ENCODE results near the gene ZNF558. TPM values are rescaled to one million over a fixed set of nuclear protein-coding genes. Genes with fewer than 3 reads are reported as not detected.
"Not testable (repeated sequence)": the region's sequence is repeated elsewhere in the genome, so short reads cannot be mapped to it uniquely, and the experiment has no call there.

ZNF558 gene
- total RNA-seq, 4 donors from 2014 or later, result 14.4 to 24.5 (median 18.6) TPM

GRCh38 chr19:8806661-8807060, 25.4 kb downstream of the ZNF558 start:
- TF ChIP-seq CTCF (IDR thresholded peaks at IDR 0.05 in 4 of 5, conservative IDR thresholded peaks at IDR 0.05 in 1 of 5), result no peak
- no peak for TF ChIP-seq POLR2A (IDR thresholded peaks at IDR 0.05)
- in situ Hi-C loops (cut with MboI; ENCODE audit: low sequenced_read_pairs in 4 of 4), result no loop called here
- no peaks in the 10 kb centered on the region for H3K4me1 ChIP-seq
- peaks cover 0 to 6% (median 0%) of the 10 kb centered on the region in 3 donors for H3K27me3 ChIP-seq
- DNase-seq, result no peak
- H3K27ac ChIP-seq, result no peak overlapping the region
- H3K9me3 ChIP-seq, result peaks cover 18 to 69% (median 35%) of the 10 kb centered on the region in 3 donors
- no peak for ATAC-seq
- H3K36me3 ChIP-seq, result peaks cover 48 to 84% of the 10 kb centered on the region in 2 donors
- H3K4me3 ChIP-seq, result peak overlapping the region in 1 of 4 donors; percentile 30
- intact Hi-C loops (cut with DNase I; ENCODE audit: low total_unique reads), result no loop called here

- ATAC-seq, result no peak
- no peak overlapping the region for H3K4me3 ChIP-seq
- no peaks in the 10 kb centered on the region for H3K27me3 ChIP-seq
- DNase-seq, result no peak
- intact Hi-C loops (cut with DNase I; ENCODE audit: low total_unique reads), result no loop called here
- no peaks in the 10 kb centered on the region for H3K36me3 ChIP-seq
- in situ Hi-C loops (cut with MboI; ENCODE audit: low sequenced_read_pairs in 4 of 4), result no loop called here
- H3K9me3 ChIP-seq, result peaks cover 0 to 10% (median 0%) of the 10 kb centered on the region in 3 donors
- TF ChIP-seq CTCF (IDR thresholded peaks at IDR 0.05 in 4 of 5, conservative IDR thresholded peaks at IDR 0.05 in 1 of 5) (no peak), POLR2A (IDR thresholded peaks at IDR 0.05) (no peak)
- no peak overlapping the region for H3K27ac ChIP-seq
- H3K4me1 ChIP-seq, result no peaks in the 10 kb centered on the region
Measured at GRCh38 chr19:8794823-8795222, 37.3 kb downstream of the ZNF558 start.

GRCh38 chr19:8773587-8773986, 58.5 kb downstream of the ZNF558 start:
- H3K4me1 ChIP-seq; H3K4me3 ChIP-seq; H3K27ac ChIP-seq; ATAC-seq; H3K27me3 ChIP-seq; intact Hi-C loops (cut with DNase I; ENCODE audit: low total_unique reads); H3K9me3 ChIP-seq; in situ Hi-C loops (cut with MboI; ENCODE audit: low sequenced_read_pairs in 4 of 4); DNase-seq; H3K36me3 ChIP-seq: not testable (repeated sequence)

GRCh38 chr19:8769265-8769664, 62.8 kb downstream of the ZNF558 start:
- H3K9me3 ChIP-seq; intact Hi-C loops (cut with DNase I; ENCODE audit: low total_unique reads); H3K36me3 ChIP-seq; H3K4me3 ChIP-seq; DNase-seq; ATAC-seq; H3K27ac ChIP-seq; H3K4me1 ChIP-seq; H3K27me3 ChIP-seq; in situ Hi-C loops (cut with MboI; ENCODE audit: low sequenced_read_pairs in 4 of 4): not testable (repeated sequence)

- H3K27me3 ChIP-seq; H3K9me3 ChIP-seq; H3K4me3 ChIP-seq; intact Hi-C loops (cut with DNase I; ENCODE audit: low total_unique reads); H3K27ac ChIP-seq; ATAC-seq; H3K4me1 ChIP-seq; in situ Hi-C loops (cut with MboI; ENCODE audit: low sequenced_read_pairs in 4 of 4); H3K36me3 ChIP-seq: not testable (repeated sequence)
- DNase-seq, result peak in 1 of 2 donors; percentile 12
Measured at GRCh38 chr19:8767257-8767656, 64.8 kb downstream of the ZNF558 start.

Other genes with a start within 250 kb of the ZNF558 start
- 1 to 10 TPM; 2.2 to 7.7 (median 3.6) TPM for gene ADAMTS10, start 221.6 kb downstream of the ZNF558 start, total RNA-seq
- gene NFILZ, start 201.7 kb downstream of the ZNF558 start, total RNA-seq, result not detected
- not detected for gene ACTL9, start 133.5 kb downstream of the ZNF558 start, total RNA-seq
- not detected for gene OR2Z1, start 110.7 kb downstream of the ZNF558 start, total RNA-seq
- gene MBD3L1, start 73 bp upstream of the ZNF558 start, total RNA-seq, result not detected
- gene MUC16, start 178.1 kb upstream of the ZNF558 start, total RNA-seq, result not detected